ENCODE results near the gene TPRG1L. TPM values are rescaled to one million over a fixed set of nuclear protein-coding genes. Genes with fewer than 3 reads are reported as not detected.

The TPRG1L gene
- total and polyA plus RNA-seq, 3 donors from 2014 or later, result 30.6 to 40.9 (median 33.3) TPM

- H3K4me1 ChIP-seq, result no peaks in the 10 kb centered on the region
- WGBS, 2 donors, result 87 to 88% methylated on average over 14 of the region's 14 CpGs
- TF ChIP-seq, protein P1, sequence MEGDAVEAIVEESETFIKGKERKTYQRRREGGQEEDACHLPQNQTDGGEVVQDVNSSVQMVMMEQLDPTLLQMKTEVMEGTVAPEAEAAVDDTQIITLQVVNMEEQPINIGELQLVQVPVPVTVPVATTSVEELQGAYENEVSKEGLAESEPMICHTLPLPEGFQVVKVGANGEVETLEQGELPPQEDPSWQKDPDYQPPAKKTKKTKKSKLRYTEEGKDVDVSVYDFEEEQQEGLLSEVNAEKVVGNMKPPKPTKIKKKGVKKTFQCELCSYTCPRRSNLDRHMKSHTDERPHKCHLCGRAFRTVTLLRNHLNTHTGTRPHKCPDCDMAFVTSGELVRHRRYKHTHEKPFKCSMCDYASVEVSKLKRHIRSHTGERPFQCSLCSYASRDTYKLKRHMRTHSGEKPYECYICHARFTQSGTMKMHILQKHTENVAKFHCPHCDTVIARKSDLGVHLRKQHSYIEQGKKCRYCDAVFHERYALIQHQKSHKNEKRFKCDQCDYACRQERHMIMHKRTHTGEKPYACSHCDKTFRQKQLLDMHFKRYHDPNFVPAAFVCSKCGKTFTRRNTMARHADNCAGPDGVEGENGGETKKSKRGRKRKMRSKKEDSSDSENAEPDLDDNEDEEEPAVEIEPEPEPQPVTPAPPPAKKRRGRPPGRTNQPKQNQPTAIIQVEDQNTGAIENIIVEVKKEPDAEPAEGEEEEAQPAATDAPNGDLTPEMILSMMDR (IDR thresholded peaks at IDR 0.05), result no peak
- TF ChIP-seq POLR2A (IDR thresholded peaks at IDR 0.05), result no peak
- H3K27me3 ChIP-seq, result no peaks in the 10 kb centered on the region
- intact Hi-C loops (cut with DNase I; ENCODE audit: low total_unique reads), result no loop called here
- no peaks in the 10 kb centered on the region for H3K9me3 ChIP-seq
- no peak overlapping the region for H3K27ac ChIP-seq
- no peak for DNase-seq
- H3K4me3 ChIP-seq, result no peak overlapping the region
- no peaks in the 10 kb centered on the region for H3K36me3 ChIP-seq (ENCODE audit: low read depth, missing control alignments)
Measured at GRCh38 chr1:3636080-3636479, 11.3 kb downstream of the TPRG1L start.

GRCh38 chr1:3636531-3636930 is 11.7 kb downstream of the TPRG1L start:
- TF ChIP-seq, protein P1 (IDR thresholded peaks at IDR 0.05), result no peak
- TF ChIP-seq POLR2A (IDR thresholded peaks at IDR 0.05), result no peak
- DNase-seq, result no peak
- Histone ChIP-seq H3K4me3 (no peak overlapping the region), H3K27me3 (no peaks in the 10 kb centered on the region), H3K9me3 (no peaks in the 10 kb centered on the region), H3K27ac (no peak overlapping the region), H3K4me1 (no peaks in the 10 kb centered on the region), H3K36me3 (ENCODE audit: low read depth, missing control alignments) (no peaks in the 10 kb centered on the region)
- 84 to 88% methylated on average over 11 of the region's 11 CpGs for WGBS, 2 donors
- intact Hi-C loops (cut with DNase I; ENCODE audit: low total_unique reads), result no loop called here

GRCh38 chr1:3638027-3638426 is 13.2 kb downstream of the TPRG1L start:
- no peak for DNase-seq
- 90% methylated on average over 12 of the region's 12 CpGs for WGBS, 2 donors

DNA sequence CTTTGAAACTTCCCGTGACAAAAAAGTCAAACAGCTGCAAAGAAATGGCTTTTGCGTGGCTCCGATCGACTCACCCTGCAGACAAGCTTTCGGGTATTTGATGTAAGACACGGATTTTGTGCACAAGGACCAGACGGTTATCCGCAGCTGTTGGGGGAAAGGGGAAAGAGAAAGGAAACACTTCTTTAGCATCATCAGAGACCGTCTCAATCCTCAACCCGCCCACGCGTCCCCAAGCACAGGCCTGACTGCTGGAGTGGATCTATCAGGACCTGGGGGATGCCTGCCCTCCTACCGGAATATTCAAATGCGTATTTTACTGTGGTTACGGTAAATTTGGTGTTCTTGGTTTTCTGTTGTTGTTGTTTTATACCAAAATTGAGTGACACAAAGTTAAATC is 13.9 kb downstream of the TPRG1L start:
- no peak for TF ChIP-seq POLR2A (IDR thresholded peaks at IDR 0.05)
- TF ChIP-seq, protein P1 (IDR thresholded peaks at IDR 0.05), result no peak

More at GRCh38 chr1:3638027-3638426, 13.2 kb downstream of the TPRG1L start:
- Histone ChIP-seq H3K27me3 (no peaks in the 10 kb centered on the region), H3K4me3 (no peak overlapping the region), H3K36me3 (ENCODE audit: low read depth, missing control alignments) (no peaks in the 10 kb centered on the region), H3K27ac (no peak overlapping the region), H3K9me3 (no peaks in the 10 kb centered on the region), H3K4me1 (no peaks in the 10 kb centered on the region)
- TF ChIP-seq, protein P1 (IDR thresholded peaks at IDR 0.05), result no peak
- TF ChIP-seq POLR2A (IDR thresholded peaks at IDR 0.05), result no peak
- intact Hi-C loops (cut with DNase I; ENCODE audit: low total_unique reads), result no loop called here

GRCh38 chr1:3639397-3639911 is 14.6 kb downstream of the TPRG1L start:
- H3K27me3 ChIP-seq, result no peaks in the 10 kb centered on the region
- no peak overlapping the region for H3K4me3 ChIP-seq
- WGBS, 2 donors, result 93 to 94% methylated on average over 16 to 22 of the region's 23 CpGs
- no peaks in the 10 kb centered on the region for H3K4me1 ChIP-seq
- H3K27ac ChIP-seq, result no peak overlapping the region
- H3K9me3 ChIP-seq, result no peaks in the 10 kb centered on the region
- TF ChIP-seq POLR2A (IDR thresholded peaks at IDR 0.05), result no peak
- TF ChIP-seq, protein P1 (IDR thresholded peaks at IDR 0.05), result no peak
- intact Hi-C loops (cut with DNase I; ENCODE audit: low total_unique reads), result no loop called here
- no peaks in the 10 kb centered on the region for H3K36me3 ChIP-seq (ENCODE audit: low read depth, missing control alignments)
- no peak for DNase-seq

More for the DNA sequence above, 13.9 kb downstream of the TPRG1L start:
- no peak overlapping the region for H3K27ac ChIP-seq
- no peaks in the 10 kb centered on the region for H3K27me3 ChIP-seq
- no peaks in the 10 kb centered on the region for H3K9me3 ChIP-seq
- intact Hi-C loops (cut with DNase I; ENCODE audit: low total_unique reads), result no loop called here
- WGBS, 2 donors, result 94 to 95% methylated on average over 15 of the region's 15 CpGs
- H3K4me3 ChIP-seq, result no peak overlapping the region
- no peak for DNase-seq
- H3K36me3 ChIP-seq (ENCODE audit: low read depth, missing control alignments), result no peaks in the 10 kb centered on the region
- H3K4me1 ChIP-seq, result no peaks in the 10 kb centered on the region

Measured in testis (tissue), 3 donors.